Measurements from ENCODE around the gene KCTD4. TPM values are rescaled to one million over a fixed set of nuclear protein-coding genes. Genes with fewer than 3 reads are reported as not detected.

Gene KCTD4
- total and polyA plus RNA-seq, 12 donors: 0.10 TPM; not detected in 11

DNA sequence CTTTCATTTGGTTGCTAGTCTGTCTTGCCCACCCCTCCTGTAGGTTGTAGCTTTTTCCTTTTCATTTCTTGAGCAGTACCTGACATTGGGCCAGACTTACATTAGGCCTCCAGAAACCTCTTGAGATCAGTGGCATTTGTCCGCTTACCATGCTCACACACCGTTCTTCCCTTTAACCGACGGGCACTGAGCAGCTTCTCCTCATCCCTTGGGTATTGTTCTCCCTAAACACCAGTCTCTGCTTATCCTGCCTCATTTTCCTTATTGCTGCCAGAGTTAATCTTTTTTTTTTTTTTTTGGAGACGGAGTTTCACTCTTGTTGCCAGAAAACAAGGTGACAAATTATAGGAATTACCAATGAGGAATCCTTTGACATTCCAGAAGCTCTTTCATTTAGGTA lies 27.2 kb upstream of the KCTD4 start:
- TF ChIP-seq POLR2A (IDR thresholded peaks at IDR 0.05): no peak
- TF ChIP-seq, protein P1, sequence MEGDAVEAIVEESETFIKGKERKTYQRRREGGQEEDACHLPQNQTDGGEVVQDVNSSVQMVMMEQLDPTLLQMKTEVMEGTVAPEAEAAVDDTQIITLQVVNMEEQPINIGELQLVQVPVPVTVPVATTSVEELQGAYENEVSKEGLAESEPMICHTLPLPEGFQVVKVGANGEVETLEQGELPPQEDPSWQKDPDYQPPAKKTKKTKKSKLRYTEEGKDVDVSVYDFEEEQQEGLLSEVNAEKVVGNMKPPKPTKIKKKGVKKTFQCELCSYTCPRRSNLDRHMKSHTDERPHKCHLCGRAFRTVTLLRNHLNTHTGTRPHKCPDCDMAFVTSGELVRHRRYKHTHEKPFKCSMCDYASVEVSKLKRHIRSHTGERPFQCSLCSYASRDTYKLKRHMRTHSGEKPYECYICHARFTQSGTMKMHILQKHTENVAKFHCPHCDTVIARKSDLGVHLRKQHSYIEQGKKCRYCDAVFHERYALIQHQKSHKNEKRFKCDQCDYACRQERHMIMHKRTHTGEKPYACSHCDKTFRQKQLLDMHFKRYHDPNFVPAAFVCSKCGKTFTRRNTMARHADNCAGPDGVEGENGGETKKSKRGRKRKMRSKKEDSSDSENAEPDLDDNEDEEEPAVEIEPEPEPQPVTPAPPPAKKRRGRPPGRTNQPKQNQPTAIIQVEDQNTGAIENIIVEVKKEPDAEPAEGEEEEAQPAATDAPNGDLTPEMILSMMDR (IDR thresholded peaks at IDR 0.05): no peak
- 85 to 96% (median 94%) methylated on average over 5 of the region's 5 CpGs for WGBS, 4 donors

GRCh38 chr13:45226024-45226423 lies 25.2 kb upstream of the KCTD4 start:
- peaks cover 10 to 31% of the 10 kb centered on the region in 2 donors for H3K4me1 ChIP-seq (replicated peaks in 1 of 2)
- no peak for DNase-seq
- intact Hi-C loops (cut with DNase I): no loop called here
- peak overlapping the region in 3 of 5 donors; percentile 16 to 40 (median 27) for H3K27ac ChIP-seq
- H3K36me3 ChIP-seq (replicated peaks in 1 of 2): no peaks in the 10 kb centered on the region
- no peak overlapping the region for H3K4me3 ChIP-seq
- TF ChIP-seq, protein P1 (IDR thresholded peaks at IDR 0.05): no peak
- no peak for TF ChIP-seq POLR2A (IDR thresholded peaks at IDR 0.05)
- 55 to 70% (median 64%) methylated on average over 3 of the region's 3 CpGs for WGBS, 4 donors
- H3K27me3 ChIP-seq: no peaks in the 10 kb centered on the region
- no peaks in the 10 kb centered on the region for H3K9me3 ChIP-seq (replicated peaks in 1 of 3)

More for the DNA sequence above, 27.2 kb upstream of the KCTD4 start:
- intact Hi-C loops (cut with DNase I): no loop called here
- Histone ChIP-seq H3K27ac (no peak overlapping the region), H3K4me1 (replicated peaks in 1 of 2) (peaks cover 10 to 31% of the 10 kb centered on the region in 2 donors), H3K9me3 (replicated peaks in 1 of 3) (no peaks in the 10 kb centered on the region), H3K27me3 (no peaks in the 10 kb centered on the region), H3K36me3 (replicated peaks in 1 of 2) (no peaks in the 10 kb centered on the region), H3K4me3 (no peak overlapping the region)
- no peak for DNase-seq

GRCh38 chr13:45225370-45225769 lies 24.5 kb upstream of the KCTD4 start:
- no peak for TF ChIP-seq POLR2A (IDR thresholded peaks at IDR 0.05)
- TF ChIP-seq, protein P1 (IDR thresholded peaks at IDR 0.05): no peak
- H3K36me3 ChIP-seq (replicated peaks in 1 of 2): no peaks in the 10 kb centered on the region
- DNase-seq: peak in 4 of 7 donors; percentile 31 to 65 (median 43)
- H3K9me3 ChIP-seq (replicated peaks in 1 of 3): no peaks in the 10 kb centered on the region
- peaks cover 10 to 32% of the 10 kb centered on the region in 2 donors for H3K4me1 ChIP-seq (replicated peaks in 1 of 2)
- H3K27ac ChIP-seq: peak overlapping the region in 4 of 5 donors; percentile 16 to 40 (median 28)
- 56 to 71% (median 69%) methylated on average over 4 of the region's 4 CpGs for WGBS, 4 donors
- intact Hi-C loops (cut with DNase I): no loop called here
- H3K27me3 ChIP-seq: no peaks in the 10 kb centered on the region
- H3K4me3 ChIP-seq: no peak overlapping the region

DNA sequence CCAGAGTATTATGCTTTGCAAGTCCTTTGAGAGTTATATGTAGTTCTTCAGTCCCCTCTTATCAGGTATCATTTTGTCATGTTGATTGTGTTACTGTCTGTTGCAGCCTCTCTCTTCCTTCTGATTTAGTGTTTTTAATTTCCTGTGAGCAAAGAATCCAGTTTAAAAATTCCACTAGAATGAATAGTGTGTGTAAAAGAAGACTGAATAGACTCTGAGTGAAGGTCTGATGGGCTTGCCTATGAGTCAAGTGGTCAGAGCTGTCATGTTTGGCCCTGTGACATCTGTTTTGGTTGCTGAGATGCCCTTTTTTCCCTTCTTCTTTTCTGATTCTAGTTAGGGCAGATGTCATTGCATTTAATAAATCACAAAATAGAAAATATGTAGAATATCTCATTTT lies 23.3 kb upstream of the KCTD4 start:
- Histone ChIP-seq H3K27me3 (no peaks in the 10 kb centered on the region), H3K27ac (peak overlapping the region in 2 of 5 donors; percentile 2)
- intact Hi-C loops (cut with DNase I): no loop called here

More for the DNA sequence above, 23.3 kb upstream of the KCTD4 start:
- Histone ChIP-seq H3K4me3 (no peak overlapping the region), H3K36me3 (replicated peaks in 1 of 2) (no peaks in the 10 kb centered on the region), H3K9me3 (replicated peaks in 1 of 3) (no peaks in the 10 kb centered on the region), H3K4me1 (replicated peaks in 1 of 2) (peaks cover 15 to 43% of the 10 kb centered on the region in 2 donors)
- no peak for TF ChIP-seq POLR2A (IDR thresholded peaks at IDR 0.05)
- TF ChIP-seq, protein P1 (IDR thresholded peaks at IDR 0.05): no peak
- peak in 1 of 7 donors; percentile 21 for DNase-seq
